GM21619 (cell line): ENCODE measurements around the gene PTPN20.

ENCODE experiments used
- ATAC-seq: cut with Tn5 transposase; IDR thresholded peaks from one replicate; pipeline ENCODE4 v1.9.1; 2021; ENCODE audit not compliant: unreplicated experiment

The PTPN20 gene

DNA sequence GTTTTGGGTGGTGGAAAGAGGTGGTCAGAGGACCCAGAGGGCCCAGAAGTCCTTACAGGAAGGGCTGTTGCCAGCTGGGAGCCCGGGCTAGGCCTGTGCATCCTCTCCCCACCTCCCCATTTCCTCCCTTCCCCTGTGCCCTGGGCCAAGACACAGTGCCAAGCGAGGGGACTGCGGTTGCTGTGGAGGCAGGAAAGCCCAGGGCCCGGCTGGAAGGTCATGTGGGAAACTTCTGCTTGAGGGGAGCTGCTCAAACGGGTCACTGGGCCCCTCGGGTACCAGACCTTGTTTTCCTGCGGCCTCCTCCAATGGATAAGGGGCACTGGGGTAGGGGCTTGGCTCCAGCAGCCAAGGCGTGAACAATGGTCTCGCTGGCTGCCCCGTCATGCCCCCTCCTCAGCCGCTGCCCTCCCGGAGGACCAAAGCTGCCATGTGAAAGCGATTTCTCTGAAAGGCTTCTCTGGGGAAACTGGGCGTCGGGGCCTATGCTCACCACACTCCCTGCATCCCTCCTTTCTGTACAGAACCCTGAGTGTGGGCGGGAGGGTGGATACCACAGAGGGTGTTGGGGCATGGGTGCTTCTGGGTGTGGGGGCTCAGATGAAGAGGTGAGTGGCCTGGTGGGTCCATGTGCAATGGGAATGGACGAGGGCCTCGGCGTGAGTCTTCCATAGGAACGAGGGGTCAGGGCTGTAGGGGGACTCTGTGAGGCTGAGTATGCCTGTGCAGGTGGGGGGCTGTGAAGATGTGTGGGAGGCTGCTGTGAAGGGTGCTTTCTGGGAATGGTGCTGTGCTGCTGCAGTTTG is 135.3 kb downstream of the PTPN20 start:
- no peak for ATAC-seq

- no peak for ATAC-seq
Measured at GRCh38 chr10:47047127-47047504, 135.9 kb downstream of the PTPN20 start.

DNA sequence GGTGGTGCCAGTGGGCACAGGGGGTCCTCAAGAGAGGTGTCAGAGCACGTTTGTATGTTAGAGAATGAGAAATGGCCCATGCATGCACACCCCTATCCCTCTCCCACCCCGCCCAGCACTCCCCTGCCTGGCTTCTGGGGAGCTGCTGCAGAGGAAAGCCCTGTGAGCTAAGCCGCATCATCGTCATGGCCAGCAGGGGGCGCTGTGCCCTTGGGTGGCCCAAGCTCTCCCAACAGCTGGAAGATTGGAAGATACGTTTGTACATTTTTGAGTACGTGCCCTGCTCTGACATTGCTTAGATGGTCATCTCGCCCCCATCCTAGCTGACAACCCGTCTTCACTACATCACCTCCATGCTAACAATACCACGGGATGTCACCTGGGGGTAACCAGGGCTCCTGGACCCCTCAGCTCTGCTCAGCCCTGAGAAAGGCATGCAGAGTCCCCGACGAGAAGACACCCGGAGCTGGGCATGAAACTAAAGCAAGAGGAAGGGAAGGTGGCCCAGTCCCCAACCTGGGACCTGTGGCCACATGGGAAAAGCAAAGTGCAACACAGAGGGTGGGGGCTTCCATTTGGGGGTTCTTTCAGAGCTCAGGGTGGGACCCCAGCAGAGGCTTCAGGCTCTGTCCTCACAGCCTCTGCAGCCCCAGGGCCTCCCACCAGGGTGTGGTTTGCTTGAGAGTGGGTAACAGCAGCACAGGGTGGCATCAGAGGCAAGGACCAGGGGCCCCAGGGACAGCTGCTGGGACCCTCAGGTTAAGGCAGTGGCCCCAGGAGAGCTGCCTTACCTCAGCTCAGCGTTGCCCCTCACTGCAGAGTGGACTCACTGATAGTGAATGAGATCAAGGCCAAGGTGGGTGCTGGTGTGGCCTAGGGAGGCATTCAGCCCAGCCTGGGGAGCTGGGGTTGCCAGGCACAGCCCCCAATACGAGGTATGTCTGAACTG is 136.6 kb downstream of the PTPN20 start:
- ATAC-seq, result peak; percentile 58

DNA sequence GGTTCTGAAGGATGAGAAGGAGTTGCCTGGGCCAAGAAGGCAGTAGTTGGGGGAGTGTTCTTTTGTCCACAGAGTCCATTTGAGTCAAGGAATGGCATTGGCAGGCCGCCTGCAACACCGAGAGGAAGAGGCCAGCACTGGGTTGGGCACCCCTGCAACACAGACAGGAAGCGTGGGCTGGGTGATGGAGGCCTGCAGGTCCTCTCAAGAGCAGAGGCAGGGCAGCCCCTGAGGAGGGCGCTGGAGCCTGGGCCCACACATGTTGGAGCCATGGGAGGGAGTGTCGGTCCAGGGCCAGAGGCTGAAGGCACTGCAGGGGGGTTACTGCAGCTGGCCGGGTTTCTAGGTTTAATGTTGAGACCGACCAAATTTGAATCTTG is 137.3 kb downstream of the PTPN20 start:
- ATAC-seq, result no peak

- ATAC-seq, result no peak
Measured at GRCh38 chr10:47049056-47049851, 138.0 kb downstream of the PTPN20 start.

DNA sequence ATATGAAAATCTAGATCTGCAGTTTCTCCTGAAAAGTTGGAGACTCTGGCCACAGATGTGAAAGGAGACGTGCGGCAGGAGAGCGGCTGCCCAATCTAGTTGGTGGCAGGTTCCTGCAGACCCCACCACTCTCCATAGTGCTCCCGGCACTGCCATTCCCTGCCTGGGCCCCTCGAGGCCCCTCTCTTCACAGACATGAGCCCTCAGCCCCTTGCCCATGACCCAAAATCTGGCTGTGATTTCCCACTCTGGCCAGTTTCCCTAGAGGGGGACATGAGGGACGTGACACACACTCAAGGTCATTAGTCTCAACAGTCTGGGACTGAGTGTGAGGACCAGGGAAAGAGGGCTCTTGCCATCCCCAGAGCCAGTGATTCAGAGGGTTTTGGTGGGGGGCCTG is 138.7 kb downstream of the PTPN20 start:
- ATAC-seq, result no peak

DNA sequence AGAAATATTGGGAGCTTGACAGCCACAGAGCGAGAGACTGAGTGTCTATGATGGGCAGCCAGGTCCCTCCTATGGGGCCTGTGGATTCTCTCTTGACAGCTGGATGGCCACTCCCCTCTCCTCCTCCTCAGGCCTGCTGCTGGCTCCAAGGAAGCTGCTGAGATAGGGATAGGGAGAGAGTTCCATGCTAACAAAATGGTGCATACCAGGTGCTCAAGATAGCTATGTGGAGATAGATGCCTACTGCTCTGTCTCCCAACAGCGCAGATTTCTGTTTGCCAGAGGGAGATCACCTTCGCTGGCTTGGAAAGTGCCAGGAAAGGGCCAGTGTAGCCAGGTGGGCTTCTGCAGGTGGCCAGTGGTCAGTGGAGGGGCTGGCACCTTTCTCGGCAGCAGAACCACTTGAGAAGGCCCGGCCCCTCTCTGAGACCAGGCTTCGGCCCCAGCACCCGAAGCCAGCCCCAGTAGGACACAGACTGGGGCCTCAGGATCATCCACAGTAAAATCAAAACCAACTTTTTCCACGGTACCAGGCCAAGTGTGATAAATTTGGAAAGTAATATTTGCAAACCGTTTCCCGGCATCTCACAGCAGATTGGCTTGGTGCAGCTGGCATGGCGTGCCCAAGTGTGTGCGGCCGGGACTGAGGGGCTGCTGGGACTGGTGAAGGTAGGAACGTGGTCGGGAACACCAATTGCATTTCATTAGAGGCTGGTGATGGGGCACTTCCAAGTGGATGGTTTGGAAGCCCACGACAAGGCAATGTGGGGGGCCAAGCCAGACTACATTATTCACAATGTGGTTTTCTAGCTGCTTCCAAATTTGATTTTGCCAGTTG is 139.6 kb downstream of the PTPN20 start:
- no peak for ATAC-seq

DNA sequence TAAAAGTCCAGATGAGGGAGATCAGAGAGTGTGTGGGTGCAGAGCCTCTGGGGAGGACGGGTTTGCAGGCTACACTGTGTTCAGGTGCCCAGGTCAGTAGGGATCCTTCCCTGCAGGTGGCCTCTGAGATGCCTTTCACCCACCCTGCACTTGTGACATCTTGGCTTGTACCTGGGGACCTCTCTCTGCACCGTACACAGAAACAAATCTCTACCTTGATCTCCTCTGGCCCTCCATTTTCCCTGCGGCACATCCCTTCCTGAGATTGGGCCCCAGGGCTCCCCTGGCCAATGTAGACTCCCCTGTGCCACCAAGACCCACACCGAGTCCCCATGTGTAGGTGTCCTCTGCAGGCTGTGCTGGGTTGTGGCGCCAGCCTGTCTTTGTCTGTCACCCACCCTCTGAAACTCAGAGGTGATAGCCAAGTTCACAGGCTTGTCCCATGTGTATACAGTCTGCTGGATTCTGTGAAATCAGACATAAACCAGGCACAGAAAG is 140.6 kb downstream of the PTPN20 start:
- no peak for ATAC-seq
